GM12878 (cell line): ENCODE data around the gene TRIM28.

Experiments used
- CHD4 ChIP-seq: fragments of 200-600 bp; sonication (generic); IDR thresholded peaks from 2 replicates; pipeline ENCODE4 v1.6.1; 2016; ENCODE audit warnings: mild to moderate bottlenecking
- POLR2A ChIP-seq: IDR thresholded peaks from 2 replicates; pipeline ENCODE4 v1.6.1; 2011; ENCODE audit warnings: low read depth, mild to moderate bottlenecking, low read length
- TF ChIP-seq, protein P1 (sequence below), 3 experiments: IDR thresholded peaks in 2 of 3; conservative IDR thresholded peaks in 1 of 3; 2 replicates each; pipeline ENCODE4 v1.5.1; 2011; ENCODE audit warnings: low read depth in 3 of 3, low read length in 3 of 3, mild to moderate bottlenecking in 3 of 3, control low read depth in 2 of 3, moderate library complexity in 2 of 3, inconsistent platforms in 1 of 3, mixed read lengths in 1 of 3; ENCODE audit not compliant: control insufficient read depth in 2 of 3, insufficient read depth in 1 of 3; ENCODE audit errors: extremely low read depth in 1 of 3
- TF ChIP-seq, protein P2 (sequence below): IDR thresholded peaks from 2 replicates; pipeline ENCODE4 v1.6.1; 2012; ENCODE audit warnings: mild to moderate bottlenecking, low read depth, low read length

DNA sequence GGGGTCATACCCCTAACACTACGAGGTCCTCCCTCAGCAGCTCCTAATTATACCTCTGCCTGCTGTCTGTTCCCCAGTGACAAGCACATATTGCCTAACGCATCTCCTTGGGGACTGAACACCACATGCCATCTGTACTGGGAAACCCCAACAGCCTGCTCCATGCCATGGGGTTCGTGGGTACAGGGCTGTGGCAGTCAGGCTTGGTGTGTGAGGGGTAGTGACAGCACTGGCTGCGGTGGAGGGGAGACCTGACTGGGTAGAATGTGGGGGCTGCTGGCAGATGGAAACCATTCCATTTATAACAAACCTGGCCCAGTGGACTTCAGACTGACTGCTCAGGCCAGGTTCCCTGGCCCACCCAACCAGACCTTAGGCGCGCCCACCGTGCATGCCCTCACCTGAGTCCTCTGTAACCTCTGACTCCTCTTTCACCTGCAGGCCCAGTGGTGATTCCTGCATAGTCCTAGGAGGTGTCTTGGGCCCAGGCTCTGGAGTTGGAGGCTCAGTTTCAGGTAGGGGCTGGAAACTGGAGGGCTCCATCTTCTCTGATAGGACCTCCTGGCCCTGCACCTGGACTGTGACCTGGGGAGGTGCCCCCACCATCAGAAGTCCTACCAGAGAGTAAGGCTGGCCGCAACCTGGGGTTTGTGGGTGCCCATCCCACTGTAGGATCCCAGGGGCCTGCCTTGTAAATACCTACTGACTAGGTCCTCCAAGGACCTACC lies 26.2 kb downstream of the TRIM28 start:
- TF ChIP-seq CHD4: no peak
- TF ChIP-seq POLR2A: 0 out of 2 replicates have a peak, but pooled peaks have one; percentile 7
- TF ChIP-seq, protein P1, sequence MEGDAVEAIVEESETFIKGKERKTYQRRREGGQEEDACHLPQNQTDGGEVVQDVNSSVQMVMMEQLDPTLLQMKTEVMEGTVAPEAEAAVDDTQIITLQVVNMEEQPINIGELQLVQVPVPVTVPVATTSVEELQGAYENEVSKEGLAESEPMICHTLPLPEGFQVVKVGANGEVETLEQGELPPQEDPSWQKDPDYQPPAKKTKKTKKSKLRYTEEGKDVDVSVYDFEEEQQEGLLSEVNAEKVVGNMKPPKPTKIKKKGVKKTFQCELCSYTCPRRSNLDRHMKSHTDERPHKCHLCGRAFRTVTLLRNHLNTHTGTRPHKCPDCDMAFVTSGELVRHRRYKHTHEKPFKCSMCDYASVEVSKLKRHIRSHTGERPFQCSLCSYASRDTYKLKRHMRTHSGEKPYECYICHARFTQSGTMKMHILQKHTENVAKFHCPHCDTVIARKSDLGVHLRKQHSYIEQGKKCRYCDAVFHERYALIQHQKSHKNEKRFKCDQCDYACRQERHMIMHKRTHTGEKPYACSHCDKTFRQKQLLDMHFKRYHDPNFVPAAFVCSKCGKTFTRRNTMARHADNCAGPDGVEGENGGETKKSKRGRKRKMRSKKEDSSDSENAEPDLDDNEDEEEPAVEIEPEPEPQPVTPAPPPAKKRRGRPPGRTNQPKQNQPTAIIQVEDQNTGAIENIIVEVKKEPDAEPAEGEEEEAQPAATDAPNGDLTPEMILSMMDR (IDR thresholded peaks at IDR 0.05 in 2 of 3, conservative IDR thresholded peaks at IDR 0.05 in 1 of 3; ENCODE audit: control insufficient read depth in 2 of 3, extremely low read depth in 1 of 3, insufficient read depth in 1 of 3, low read depth in 3 of 3, low read length in 3 of 3): no peak
- TF ChIP-seq, protein P2, sequence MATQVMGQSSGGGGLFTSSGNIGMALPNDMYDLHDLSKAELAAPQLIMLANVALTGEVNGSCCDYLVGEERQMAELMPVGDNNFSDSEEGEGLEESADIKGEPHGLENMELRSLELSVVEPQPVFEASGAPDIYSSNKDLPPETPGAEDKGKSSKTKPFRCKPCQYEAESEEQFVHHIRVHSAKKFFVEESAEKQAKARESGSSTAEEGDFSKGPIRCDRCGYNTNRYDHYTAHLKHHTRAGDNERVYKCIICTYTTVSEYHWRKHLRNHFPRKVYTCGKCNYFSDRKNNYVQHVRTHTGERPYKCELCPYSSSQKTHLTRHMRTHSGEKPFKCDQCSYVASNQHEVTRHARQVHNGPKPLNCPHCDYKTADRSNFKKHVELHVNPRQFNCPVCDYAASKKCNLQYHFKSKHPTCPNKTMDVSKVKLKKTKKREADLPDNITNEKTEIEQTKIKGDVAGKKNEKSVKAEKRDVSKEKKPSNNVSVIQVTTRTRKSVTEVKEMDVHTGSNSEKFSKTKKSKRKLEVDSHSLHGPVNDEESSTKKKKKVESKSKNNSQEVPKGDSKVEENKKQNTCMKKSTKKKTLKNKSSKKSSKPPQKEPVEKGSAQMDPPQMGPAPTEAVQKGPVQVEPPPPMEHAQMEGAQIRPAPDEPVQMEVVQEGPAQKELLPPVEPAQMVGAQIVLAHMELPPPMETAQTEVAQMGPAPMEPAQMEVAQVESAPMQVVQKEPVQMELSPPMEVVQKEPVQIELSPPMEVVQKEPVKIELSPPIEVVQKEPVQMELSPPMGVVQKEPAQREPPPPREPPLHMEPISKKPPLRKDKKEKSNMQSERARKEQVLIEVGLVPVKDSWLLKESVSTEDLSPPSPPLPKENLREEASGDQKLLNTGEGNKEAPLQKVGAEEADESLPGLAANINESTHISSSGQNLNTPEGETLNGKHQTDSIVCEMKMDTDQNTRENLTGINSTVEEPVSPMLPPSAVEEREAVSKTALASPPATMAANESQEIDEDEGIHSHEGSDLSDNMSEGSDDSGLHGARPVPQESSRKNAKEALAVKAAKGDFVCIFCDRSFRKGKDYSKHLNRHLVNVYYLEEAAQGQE: no peak
